Measurements from ENCODE around the gene BMP6. TPM values are rescaled to one million over a fixed set of nuclear protein-coding genes. Genes with fewer than 3 reads are reported as not detected.

Gene BMP6
- total RNA-seq, 1 donor from 2014 or later = 0.41 TPM

DNA sequence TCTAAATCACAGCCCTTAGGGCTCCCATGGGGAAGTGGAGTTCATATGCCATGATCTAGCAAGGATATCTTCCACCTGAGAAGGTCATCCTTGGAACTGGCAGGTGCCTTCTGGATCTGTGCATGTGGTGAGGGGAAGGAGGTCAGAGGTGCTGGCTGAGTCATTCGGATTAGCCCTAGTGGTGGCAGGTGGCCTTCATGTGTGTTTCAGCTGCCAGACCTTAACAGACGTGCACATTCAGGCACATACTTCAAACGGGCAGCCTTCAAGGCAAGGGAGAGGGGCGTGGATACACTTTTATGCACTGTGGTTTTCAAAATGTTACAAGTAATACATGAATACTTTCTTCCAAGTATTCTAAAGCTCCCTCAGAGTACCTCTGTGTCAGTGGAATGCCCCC is 51.2 kb downstream of the BMP6 start:
- Histone ChIP-seq H4K20me1 (ENCODE audit: low read depth) (no peaks in the 10 kb centered on the region), H3K27me3 (no peaks in the 10 kb centered on the region), H2AFZ (replicated peaks) (no peak overlapping the region), H3K79me2 (ENCODE audit: low read depth) (no peaks in the 10 kb centered on the region), H3K9me3 (ENCODE audit: low read depth) (no peaks in the 10 kb centered on the region), H3F3A (ENCODE audit: low read depth) (no peaks in the 10 kb centered on the region), H3K36me3 (no peaks in the 10 kb centered on the region), H3K4me1 (peaks cover 2% of the 10 kb centered on the region), H3K27ac (no peak overlapping the region), H3K4me3 (no peak overlapping the region), H3K4me2 (no peak overlapping the region), H3K9ac (no peak overlapping the region)
- Mint-ChIP-seq H3K27me3 (ENCODE audit: insufficient read depth, low read depth) (peaks cover 3% of the 10 kb centered on the region), H3K9me3 (no peaks in the 10 kb centered on the region), H3K27ac (no peak overlapping the region), H3K4me3 (no peak overlapping the region), H3K4me1 (no peaks in the 10 kb centered on the region), H3K36me3 (no peaks in the 10 kb centered on the region)
- TF ChIP-seq EZH2phosphoT487 (IDR thresholded peaks at IDR 0.05) (no peak), EZH2 (IDR thresholded peaks at IDR 0.05) (no peak)
- TF ChIP-seq, protein P1, sequence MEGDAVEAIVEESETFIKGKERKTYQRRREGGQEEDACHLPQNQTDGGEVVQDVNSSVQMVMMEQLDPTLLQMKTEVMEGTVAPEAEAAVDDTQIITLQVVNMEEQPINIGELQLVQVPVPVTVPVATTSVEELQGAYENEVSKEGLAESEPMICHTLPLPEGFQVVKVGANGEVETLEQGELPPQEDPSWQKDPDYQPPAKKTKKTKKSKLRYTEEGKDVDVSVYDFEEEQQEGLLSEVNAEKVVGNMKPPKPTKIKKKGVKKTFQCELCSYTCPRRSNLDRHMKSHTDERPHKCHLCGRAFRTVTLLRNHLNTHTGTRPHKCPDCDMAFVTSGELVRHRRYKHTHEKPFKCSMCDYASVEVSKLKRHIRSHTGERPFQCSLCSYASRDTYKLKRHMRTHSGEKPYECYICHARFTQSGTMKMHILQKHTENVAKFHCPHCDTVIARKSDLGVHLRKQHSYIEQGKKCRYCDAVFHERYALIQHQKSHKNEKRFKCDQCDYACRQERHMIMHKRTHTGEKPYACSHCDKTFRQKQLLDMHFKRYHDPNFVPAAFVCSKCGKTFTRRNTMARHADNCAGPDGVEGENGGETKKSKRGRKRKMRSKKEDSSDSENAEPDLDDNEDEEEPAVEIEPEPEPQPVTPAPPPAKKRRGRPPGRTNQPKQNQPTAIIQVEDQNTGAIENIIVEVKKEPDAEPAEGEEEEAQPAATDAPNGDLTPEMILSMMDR (IDR thresholded peaks at IDR 0.05) = no peak
- DNase-seq (ENCODE audit: low spot score) = no peak

DNA sequence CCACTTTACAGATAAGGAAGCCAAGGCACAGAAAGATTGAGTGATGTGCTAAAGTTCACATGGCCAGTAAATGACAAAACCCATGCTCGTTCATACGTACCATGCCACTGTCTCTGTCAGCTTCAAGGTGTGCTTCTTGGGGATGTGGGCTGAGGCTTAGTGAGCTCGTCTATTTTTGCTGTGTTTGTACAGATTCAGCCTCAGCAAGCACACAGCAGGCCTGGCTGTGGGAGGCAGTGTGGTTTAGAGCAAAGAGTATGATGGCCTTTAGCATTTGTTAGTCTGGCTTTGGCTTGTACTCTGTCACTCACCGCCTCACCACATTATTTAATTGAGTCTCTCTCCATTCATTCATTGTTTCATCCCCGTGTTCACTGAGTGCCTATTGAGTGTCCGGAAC is 55.3 kb downstream of the BMP6 start:
- no peak overlapping the region for H3K4me3 Mint-ChIP-seq
- no peak for DNase-seq (ENCODE audit: low spot score)
- no peaks in the 10 kb centered on the region for H3K9me3 ChIP-seq (ENCODE audit: low read depth)
- no peaks in the 10 kb centered on the region for H3K79me2 ChIP-seq (ENCODE audit: low read depth)
- no peaks in the 10 kb centered on the region for H3K36me3 ChIP-seq
- no peaks in the 10 kb centered on the region for H3K27me3 ChIP-seq
- H3K4me1 ChIP-seq = no peaks in the 10 kb centered on the region
- H3K27me3 Mint-ChIP-seq (ENCODE audit: insufficient read depth, low read depth) = peaks cover 3% of the 10 kb centered on the region
- no peaks in the 10 kb centered on the region for H4K20me1 ChIP-seq (ENCODE audit: low read depth)
- no peak overlapping the region for H3K4me2 ChIP-seq
- no peak overlapping the region for H2AFZ ChIP-seq (replicated peaks)
- no peaks in the 10 kb centered on the region for H3F3A ChIP-seq (ENCODE audit: low read depth)
- no peak overlapping the region for H3K4me3 ChIP-seq
- no peak overlapping the region for H3K27ac ChIP-seq
- H3K9me3 Mint-ChIP-seq = no peaks in the 10 kb centered on the region
- H3K9ac ChIP-seq = no peak overlapping the region
- no peaks in the 10 kb centered on the region for H3K4me1 Mint-ChIP-seq
- H3K27ac Mint-ChIP-seq = no peak overlapping the region
- TF ChIP-seq, protein P1 (IDR thresholded peaks at IDR 0.05) = no peak
- TF ChIP-seq EZH2phosphoT487 (IDR thresholded peaks at IDR 0.05) = no peak
- no peak for TF ChIP-seq EZH2 (IDR thresholded peaks at IDR 0.05)
- H3K36me3 Mint-ChIP-seq = no peaks in the 10 kb centered on the region

DNA sequence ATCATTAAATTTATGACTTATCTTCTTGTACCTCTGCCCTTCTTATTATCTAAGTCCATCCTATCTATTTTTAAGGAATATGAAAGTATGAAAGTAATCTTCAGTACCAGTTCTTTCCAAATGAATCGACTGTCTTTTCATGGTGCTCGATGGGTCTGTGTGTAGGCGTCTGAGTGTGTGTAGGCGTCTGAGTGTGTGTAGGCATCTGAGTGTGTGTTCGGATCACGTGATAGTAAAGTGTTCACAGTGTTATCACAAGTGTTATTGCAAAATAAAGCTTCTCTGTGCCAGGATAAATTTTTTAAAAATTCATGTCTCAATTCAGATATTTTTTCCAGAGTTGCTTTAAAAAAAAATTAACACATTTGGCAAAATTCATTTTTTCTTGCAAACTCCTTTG is 58.3 kb downstream of the BMP6 start:
- Mint-ChIP-seq H3K27ac (no peak overlapping the region), H3K4me3 (no peak overlapping the region), H3K9me3 (no peaks in the 10 kb centered on the region), H3K4me1 (peaks cover 3% of the 10 kb centered on the region), H3K27me3 (ENCODE audit: insufficient read depth, low read depth) (peaks cover 3% of the 10 kb centered on the region), H3K36me3 (no peaks in the 10 kb centered on the region)
- Histone ChIP-seq H3K27ac (no peak overlapping the region), H3K9me3 (ENCODE audit: low read depth) (no peaks in the 10 kb centered on the region), H2AFZ (replicated peaks) (no peak overlapping the region), H3K36me3 (no peaks in the 10 kb centered on the region), H4K20me1 (ENCODE audit: low read depth) (no peaks in the 10 kb centered on the region), H3K9ac (no peak overlapping the region), H3K4me2 (no peak overlapping the region), H3K79me2 (ENCODE audit: low read depth) (no peaks in the 10 kb centered on the region), H3F3A (ENCODE audit: low read depth) (no peaks in the 10 kb centered on the region), H3K27me3 (no peaks in the 10 kb centered on the region), H3K4me3 (no peak overlapping the region), H3K4me1 (no peaks in the 10 kb centered on the region)
- TF ChIP-seq EZH2 (IDR thresholded peaks at IDR 0.05) = no peak
- TF ChIP-seq, protein P1 (IDR thresholded peaks at IDR 0.05) = no peak
- TF ChIP-seq EZH2phosphoT487 (IDR thresholded peaks at IDR 0.05) = no peak
- DNase-seq (ENCODE audit: low spot score) = no peak
